ENCODE data around the gene TOGARAM2. TPM values are rescaled to one million over a fixed set of nuclear protein-coding genes. Genes with fewer than 3 reads are reported as not detected.

TOGARAM2 gene
- total RNA-seq, 1 donor from 2014 or later = not detected

DNA sequence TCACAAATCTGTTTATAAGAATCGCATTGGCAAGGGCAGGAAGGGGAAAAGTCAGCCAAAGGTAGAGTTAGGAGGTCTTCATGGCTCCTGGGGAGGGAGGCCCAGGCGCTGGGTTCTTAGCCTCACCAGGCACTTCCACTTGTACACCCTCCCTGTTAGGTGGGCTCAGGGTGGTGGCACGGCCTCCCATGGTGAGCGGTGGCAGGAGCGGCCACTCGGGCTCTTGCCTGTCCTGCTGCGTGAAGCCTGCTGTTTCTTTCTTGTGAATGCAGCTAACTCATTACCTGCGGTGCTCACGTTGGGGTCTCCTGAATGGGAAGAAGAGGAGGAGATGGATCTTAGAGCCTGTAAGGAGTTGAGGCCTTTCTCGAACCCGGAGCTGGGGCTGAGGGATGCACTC is 40.8 kb downstream of the TOGARAM2 start:
- DNase-seq (ENCODE audit: low read depth) = no peak

DNA sequence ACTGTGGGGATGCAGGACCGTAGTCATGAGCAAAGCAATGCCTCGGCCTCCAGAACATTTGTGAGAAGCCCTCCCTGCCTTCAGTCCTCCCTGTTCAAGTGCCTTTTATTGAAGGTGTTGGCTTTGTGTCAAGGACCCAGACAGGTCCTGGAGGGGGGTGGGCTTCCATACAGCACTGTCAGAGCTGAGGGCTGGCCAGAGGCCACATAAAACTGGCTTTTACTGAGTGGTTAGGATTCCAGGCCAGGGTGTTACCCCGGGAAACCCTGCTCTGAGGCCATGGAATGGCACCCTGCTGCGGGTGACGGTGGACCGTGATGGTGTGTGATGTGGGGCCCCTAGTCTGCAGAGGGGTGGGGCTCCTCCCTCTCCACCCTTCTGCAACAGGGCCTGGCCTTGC is 41.6 kb downstream of the TOGARAM2 start:
- no peak for DNase-seq (ENCODE audit: low read depth)

DNA sequence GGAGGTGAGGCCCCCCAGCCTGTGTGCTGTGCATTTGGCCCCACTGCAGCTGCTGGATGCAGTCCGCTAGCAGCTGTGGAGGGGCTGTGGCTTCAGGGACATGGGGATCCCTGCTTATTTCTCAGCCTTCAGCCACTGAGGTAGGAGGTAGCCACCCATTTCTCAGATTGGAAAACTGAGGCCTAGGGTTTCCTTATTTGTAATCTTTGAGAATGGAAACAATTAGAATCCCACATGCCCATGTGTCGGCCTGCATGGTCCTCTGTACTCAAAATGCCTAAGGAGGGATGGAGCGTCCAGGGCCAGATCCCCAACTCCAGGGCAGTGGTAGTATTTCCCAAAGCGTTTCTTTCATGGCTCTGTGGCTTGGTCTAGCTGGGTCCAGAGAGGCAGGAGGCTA is 42.1 kb downstream of the TOGARAM2 start:
- no peak for DNase-seq (ENCODE audit: low read depth)

- DNase-seq (ENCODE audit: low read depth) = peak; percentile 33
Observed at GRCh38 chr2:29024882-29025430, 43.9 kb downstream of the TOGARAM2 start.

- DNase-seq (ENCODE audit: low read depth) = no peak
Observed at GRCh38 chr2:29025711-29026110, 44.6 kb downstream of the TOGARAM2 start.

DNA sequence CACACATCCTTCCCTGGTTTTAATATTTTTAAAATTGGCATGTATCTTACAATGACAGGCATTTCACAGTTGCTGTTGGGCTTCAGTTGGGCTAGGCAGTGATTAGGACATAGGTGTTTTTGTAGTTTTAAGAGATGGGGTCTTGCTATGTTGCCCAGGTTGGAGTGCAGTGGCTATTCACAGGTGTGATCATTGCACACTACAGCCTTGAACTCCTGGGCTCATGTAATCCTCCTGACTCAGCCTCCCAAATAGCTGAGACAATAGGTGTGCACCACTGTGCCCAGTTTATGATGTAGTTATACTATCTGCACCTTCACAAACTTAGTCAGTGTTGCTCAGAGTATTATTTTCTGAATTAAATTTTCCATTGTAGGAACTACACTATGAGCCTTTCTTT is 49.9 kb downstream of the TOGARAM2 start:
- DNase-seq (ENCODE audit: low read depth) = no peak

DNA sequence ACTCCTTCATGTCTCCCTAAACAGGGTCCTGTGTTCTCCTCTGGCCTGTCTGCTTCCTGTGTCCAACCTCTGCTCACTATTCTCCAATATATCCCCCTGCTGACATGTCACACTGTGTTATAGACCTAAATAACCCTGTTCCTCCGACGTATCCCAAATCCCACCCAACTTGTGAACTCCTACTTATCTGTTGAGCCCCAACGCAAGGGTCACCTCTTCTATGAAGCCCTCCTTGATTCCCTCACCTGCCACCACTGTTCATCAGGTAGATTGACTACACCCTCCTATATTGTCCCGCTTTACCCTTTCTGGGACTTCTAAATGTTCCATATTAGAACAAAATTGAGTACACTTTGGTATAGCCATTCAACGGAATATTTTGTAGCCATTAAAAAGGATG is 51.1 kb downstream of the TOGARAM2 start:
- DNase-seq (ENCODE audit: low read depth) = no peak

DNA sequence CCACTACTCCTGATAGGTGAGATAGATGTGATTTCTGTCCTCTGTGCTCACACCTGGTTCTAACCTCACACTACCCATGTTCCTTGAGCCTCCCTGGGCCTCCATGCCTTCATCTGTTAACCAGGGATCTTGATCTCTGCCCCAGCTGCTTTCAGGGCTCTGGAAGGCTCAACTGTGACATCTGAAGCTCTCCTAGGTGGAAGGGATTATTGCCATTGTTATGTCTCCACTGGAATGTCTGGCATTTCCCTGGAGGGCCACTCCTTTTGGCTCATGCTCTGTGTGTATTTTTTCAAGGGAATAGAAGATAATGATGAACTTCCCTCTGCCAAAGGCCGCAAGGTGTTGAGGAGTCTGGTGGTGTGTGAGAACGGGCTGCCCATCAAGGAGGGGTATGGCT is 52.1 kb downstream of the TOGARAM2 start:
- peak; percentile 63 for DNase-seq (ENCODE audit: low read depth)

- DNase-seq (ENCODE audit: low read depth) = no peak
Observed at GRCh38 chr2:29033656-29034055, 52.6 kb downstream of the TOGARAM2 start.

GRCh38 chr2:29035016-29035745 is 54.1 kb downstream of the TOGARAM2 start:
- no peak for DNase-seq (ENCODE audit: low read depth)

DNA sequence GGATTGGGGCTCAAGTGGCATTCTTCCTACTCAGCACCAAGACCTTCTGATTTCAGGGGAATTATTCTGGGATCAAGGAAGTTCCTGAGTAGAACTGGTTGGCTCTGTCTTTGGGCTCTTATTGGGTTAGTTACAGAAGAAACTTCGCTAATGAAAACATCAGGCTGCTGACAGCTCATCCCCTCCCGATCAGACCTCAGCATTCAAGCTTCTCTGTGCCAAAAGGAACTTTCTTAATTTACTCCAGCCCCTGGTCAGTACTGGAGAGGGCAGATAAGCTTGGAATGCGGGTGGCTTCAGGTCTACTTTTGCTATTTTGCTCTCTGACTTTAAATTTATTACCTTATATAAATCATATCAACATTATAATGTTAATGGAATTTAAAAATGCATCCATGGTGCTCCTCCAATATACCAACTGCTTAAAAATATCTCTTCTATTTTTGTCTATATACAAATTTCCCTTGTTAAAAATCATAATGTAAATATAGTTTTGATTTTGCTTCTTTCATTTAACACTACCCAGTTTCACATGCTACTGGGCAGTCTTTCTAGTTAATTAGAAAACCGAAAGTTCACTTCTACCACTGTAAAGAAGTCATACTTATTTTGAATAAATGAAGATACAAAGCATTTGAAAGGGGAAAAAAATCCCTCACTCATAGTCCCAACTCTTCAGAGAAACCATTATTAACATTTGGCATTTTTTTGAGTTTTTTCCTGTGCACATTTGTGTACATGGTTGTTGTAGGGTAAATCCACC is 58.8 kb downstream of the TOGARAM2 start:
- DNase-seq (ENCODE audit: low read depth) = no peak

DNA sequence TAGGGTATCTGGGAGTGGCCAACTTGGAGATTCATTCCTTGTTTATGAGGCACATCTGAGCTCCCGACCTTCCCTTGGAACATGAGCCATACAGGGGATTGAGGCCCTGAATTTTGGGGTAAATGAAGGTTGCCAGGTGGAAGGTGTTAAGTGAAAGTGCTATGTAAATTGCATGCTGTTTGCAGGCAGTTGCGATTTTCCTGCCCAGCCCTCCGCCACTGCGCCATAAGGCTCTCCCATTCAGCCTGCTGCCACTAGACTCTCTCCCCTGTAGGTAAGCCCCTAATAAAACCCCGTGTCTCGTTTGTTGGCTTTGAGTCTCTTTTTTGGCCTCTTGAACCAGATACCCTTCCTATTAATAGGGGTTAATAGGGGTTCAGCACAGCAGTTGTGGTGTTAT is 59.5 kb downstream of the TOGARAM2 start:
- no peak for DNase-seq (ENCODE audit: low read depth)

DNA sequence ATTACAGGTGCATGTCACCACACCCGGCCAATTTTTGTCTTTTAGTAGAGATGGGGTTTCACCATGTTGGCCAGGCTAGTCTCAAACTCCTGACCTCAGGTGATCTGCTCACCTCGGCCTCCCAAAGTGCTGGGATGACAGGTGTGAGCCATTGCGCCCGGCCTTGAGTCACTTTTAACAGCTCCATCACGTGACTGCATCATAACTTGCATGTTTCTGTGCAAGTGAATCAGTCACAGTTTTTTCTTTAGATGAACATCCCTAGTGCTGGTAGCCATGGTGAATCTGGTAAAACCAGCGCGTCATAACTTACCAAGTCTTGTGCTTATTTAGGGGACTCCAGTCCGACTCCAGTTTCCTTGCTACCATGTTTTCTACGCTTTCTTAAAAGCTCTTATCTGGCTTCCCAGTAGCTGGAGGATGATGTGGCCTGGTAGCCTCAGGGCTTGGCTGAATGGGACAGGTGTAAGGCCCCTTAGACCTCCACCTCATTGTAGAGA is 60.1 kb downstream of the TOGARAM2 start:
- no peak for DNase-seq (ENCODE audit: low read depth)

DNA sequence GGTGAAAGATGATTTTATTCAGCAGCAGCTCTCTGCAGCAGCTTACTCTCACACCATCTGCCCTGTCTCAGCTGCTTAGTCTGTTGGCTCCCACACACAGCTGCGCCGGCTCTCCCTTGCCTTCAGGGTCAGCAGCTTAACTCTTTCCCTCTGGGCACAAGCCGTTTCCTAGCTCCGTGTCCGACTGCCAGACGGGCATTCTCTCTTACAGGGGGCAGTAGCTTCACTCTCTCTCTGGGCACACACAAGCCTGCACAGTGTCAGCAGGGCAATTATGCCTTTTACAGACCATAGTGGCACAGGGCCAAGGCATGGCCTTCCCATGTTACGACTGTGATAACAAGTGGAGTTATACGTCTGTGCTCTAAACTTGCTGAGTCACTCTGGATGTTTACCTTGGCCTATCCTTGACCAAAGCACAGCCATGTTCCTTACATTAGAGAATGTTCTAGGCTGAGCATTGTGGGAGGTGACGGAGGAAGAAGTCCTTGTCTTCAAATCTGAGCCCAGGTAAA is 61.5 kb downstream of the TOGARAM2 start:
- DNase-seq (ENCODE audit: low read depth) = no peak

- no peak for DNase-seq (ENCODE audit: low read depth)
Observed at GRCh38 chr2:29044459-29044858, 63.4 kb downstream of the TOGARAM2 start.

- no peak for DNase-seq (ENCODE audit: low read depth)
Observed at GRCh38 chr2:29046321-29046720, 65.2 kb downstream of the TOGARAM2 start.

GRCh38 chr2:29047083-29047845 is 66.2 kb downstream of the TOGARAM2 start:
- no peak for DNase-seq (ENCODE audit: low read depth)

GRCh38 chr2:29050591-29050990 is 69.5 kb downstream of the TOGARAM2 start:
- no peak for DNase-seq (ENCODE audit: low read depth)

GRCh38 chr2:29051730-29052129 is 70.6 kb downstream of the TOGARAM2 start:
- no peak for DNase-seq (ENCODE audit: low read depth)

- DNase-seq (ENCODE audit: low read depth) = no peak
Observed at GRCh38 chr2:29052807-29053206, 71.7 kb downstream of the TOGARAM2 start.

DNA sequence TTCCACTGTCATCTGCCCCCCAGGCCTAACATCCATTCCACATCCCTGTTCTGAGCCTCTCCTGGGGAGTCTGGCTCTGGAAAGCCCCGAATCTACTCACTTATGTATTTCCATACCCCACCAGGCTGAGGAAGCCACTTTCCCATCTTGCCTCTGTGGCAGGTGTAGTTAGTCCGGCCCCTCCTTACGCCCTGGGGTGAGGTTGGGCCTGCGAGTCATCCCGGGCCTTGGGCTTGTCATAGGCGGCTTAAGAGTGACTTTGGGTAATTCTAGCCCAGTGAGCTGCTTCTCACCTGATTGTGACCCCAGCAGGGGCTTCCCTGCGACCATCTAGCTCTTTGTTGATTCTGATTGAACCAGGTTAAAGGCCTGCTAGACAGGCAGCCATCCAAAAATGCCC is 72.1 kb downstream of the TOGARAM2 start:
- no peak for DNase-seq (ENCODE audit: low read depth)
